Measurements from ENCODE around the gene CCP110.

DNA sequence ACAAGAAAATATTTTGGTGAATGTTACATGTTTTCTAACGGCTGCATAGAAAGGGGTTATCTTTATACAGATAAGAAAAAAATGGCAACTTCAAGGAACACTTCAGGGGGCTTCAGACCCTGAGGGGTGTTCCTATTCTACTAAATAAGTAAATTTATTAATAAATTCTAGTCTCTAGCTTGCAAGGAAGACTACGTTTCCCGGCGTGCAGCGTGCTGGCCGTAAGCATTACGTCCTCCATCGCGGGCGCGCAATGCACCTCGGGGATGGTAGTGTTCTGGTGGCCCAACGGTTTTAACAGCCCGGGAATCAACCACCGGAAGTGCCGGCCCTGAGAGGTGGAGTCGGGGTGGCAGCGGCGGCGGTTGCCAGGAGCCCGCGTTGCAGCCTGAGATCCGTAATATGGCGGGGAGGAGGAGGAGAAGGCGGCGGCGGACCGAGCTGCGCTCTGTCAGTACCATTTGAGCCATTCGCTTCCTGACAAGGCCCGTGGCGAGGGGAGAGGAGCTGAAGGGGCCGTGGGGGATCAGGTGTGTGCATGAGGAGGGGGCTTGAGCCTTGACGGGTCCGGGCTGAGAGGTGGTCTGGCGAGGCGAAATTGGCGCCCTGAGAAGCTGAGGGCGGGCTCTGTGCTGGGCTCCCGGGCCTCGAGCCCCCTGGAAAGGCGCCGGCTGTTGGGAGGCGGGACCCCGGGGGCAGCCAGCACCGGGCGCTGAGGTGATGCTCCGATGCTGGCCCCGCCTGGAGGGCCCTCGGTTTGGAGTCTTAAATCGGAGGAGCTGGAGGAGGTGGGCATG, at the start of gene CCP110:
- TF ChIP-seq POLR2A (IDR thresholded peaks at IDR 0.05) = peak; percentile 85
- TF ChIP-seq, protein P1, sequence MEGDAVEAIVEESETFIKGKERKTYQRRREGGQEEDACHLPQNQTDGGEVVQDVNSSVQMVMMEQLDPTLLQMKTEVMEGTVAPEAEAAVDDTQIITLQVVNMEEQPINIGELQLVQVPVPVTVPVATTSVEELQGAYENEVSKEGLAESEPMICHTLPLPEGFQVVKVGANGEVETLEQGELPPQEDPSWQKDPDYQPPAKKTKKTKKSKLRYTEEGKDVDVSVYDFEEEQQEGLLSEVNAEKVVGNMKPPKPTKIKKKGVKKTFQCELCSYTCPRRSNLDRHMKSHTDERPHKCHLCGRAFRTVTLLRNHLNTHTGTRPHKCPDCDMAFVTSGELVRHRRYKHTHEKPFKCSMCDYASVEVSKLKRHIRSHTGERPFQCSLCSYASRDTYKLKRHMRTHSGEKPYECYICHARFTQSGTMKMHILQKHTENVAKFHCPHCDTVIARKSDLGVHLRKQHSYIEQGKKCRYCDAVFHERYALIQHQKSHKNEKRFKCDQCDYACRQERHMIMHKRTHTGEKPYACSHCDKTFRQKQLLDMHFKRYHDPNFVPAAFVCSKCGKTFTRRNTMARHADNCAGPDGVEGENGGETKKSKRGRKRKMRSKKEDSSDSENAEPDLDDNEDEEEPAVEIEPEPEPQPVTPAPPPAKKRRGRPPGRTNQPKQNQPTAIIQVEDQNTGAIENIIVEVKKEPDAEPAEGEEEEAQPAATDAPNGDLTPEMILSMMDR (IDR thresholded peaks at IDR 0.05) = peak in 1 of 4 experiments; percentile 18
